Activated CD8-positive, alpha-beta memory T cell treated with anti-CD3 and anti-CD28 coated beads, Interleukin-2, amount 50 U/mL, for 24 hours (primary cell): Measurements from ENCODE around the gene LTF.
A peak's percentile ranks its signal among the peaks of the same experiment; 100 is the strongest.
"Not testable (repeated sequence)": the region's sequence is repeated elsewhere in the genome, so short reads cannot be mapped to it uniquely, and the experiment has no call there.

Experiments
- DNase-seq: peaks from one replicate; pipeline ENCODE4 v3.0.0-alpha.2; 2020; ENCODE audit errors: extremely low read depth

LTF gene

GRCh38 chr3:46464326-46465195 is at the start of gene LTF:
TSS of gene LTF (minus strand) at chr3:46464905. CDS start at chr3:46464867, 38 bp downstream.
- no peak for DNase-seq

- DNase-seq: no peak
These were observed 47.6 kb upstream of the LTF start for GRCh38 chr3:46512191-46512749.

- DNase-seq: no peak
These were observed 45.0 kb upstream of the LTF start for GRCh38 chr3:46509661-46510187.

- DNase-seq: no peak
These were observed 44.3 kb upstream of the LTF start for GRCh38 chr3:46508850-46509591.

- no peak for DNase-seq
These were observed 41.8 kb upstream of the LTF start for GRCh38 chr3:46506526-46506925.

- no peak for DNase-seq
These were observed 41.2 kb upstream of the LTF start for GRCh38 chr3:46505953-46506352.

- peak; percentile 18 for DNase-seq
These were observed 40.1 kb upstream of the LTF start for GRCh38 chr3:46504789-46505188.

- no peak for DNase-seq
These were observed 38.6 kb upstream of the LTF start for GRCh38 chr3:46503200-46503874.

- DNase-seq: no peak
These were observed 37.0 kb upstream of the LTF start for GRCh38 chr3:46501702-46502101.

GRCh38 chr3:46500656-46501635 is 36.2 kb upstream of the LTF start:
- no peak for DNase-seq

GRCh38 chr3:46498916-46499519 is 34.3 kb upstream of the LTF start:
- DNase-seq: no peak

GRCh38 chr3:46497556-46498265 is 33.0 kb upstream of the LTF start, which contains the start of gene RTP3:
TSS of gene RTP3 (plus strand) at chr3:46497976. CDS start at chr3:46498063, 87 bp downstream.
- no peak for DNase-seq

- DNase-seq: no peak
These were observed 32.2 kb upstream of the LTF start for GRCh38 chr3:46496746-46497555.

- no peak for DNase-seq
These were observed 31.3 kb upstream of the LTF start for GRCh38 chr3:46495901-46496456.

- not testable (repeated sequence) for DNase-seq
These were observed 29.8 kb upstream of the LTF start for GRCh38 chr3:46494491-46494890.

GRCh38 chr3:46492890-46493547 is 28.3 kb upstream of the LTF start:
- DNase-seq: no peak
